Measurements from ENCODE around the gene PLEKHA1.

- TF ChIP-seq CTCF (conservative IDR thresholded peaks at IDR 0.05; ENCODE audit: low read length) (no peak), EZH2phosphoT487 (IDR thresholded peaks at IDR 0.05; ENCODE audit: borderline replicate concordance, low read depth, low read length) (no peak)
Observed at GRCh38 chr10:122379041-122379440, 4.5 kb downstream of the PLEKHA1 start.

Data from OCI-LY7 (cell line).